Astrocyte (in vitro differentiated cells and primary cell): Measurements from ENCODE around the gene LDLRAD4.

Experiments used
- CTCF ChIP-seq: IDR thresholded peaks from 2 replicates; pipeline ENCODE4 v1.5.1; 2011; ENCODE audit warnings: low read depth, mild to moderate bottlenecking, inconsistent platforms, low read length, moderate library complexity; ENCODE audit not compliant: insufficient read depth
- EZH2 ChIP-seq: IDR thresholded peaks from 2 replicates; pipeline ENCODE4 v1.6.1; 2012; ENCODE audit warnings: mild to moderate bottlenecking, low read length, inconsistent platforms; ENCODE audit not compliant: insufficient read depth

GRCh38 chr18:13436576-13436975, 218.0 kb downstream of the LDLRAD4 start:
- TF ChIP-seq CTCF (no peak), EZH2 (no peak)
